Measurements from ENCODE around the gene C4orf33. TPM values are rescaled to one million over a fixed set of nuclear protein-coding genes. Genes with fewer than 3 reads are reported as not detected.

C4orf33 gene
- total RNA-seq, 4 donors from 2014 or later, result 14.9 to 38.7 (median 21.5) TPM

GRCh38 chr4:129143359-129143758 is 47.4 kb downstream of the C4orf33 start:
- H3K9me3 ChIP-seq, result no peaks in the 10 kb centered on the region
- H3K4me1 ChIP-seq, result no peaks in the 10 kb centered on the region
- no peaks in the 10 kb centered on the region for H3K27me3 ChIP-seq
- no peaks in the 10 kb centered on the region for H3K36me3 ChIP-seq
- no peak for TF ChIP-seq POLR2A (IDR thresholded peaks at IDR 0.05)
- TF ChIP-seq, protein P1, sequence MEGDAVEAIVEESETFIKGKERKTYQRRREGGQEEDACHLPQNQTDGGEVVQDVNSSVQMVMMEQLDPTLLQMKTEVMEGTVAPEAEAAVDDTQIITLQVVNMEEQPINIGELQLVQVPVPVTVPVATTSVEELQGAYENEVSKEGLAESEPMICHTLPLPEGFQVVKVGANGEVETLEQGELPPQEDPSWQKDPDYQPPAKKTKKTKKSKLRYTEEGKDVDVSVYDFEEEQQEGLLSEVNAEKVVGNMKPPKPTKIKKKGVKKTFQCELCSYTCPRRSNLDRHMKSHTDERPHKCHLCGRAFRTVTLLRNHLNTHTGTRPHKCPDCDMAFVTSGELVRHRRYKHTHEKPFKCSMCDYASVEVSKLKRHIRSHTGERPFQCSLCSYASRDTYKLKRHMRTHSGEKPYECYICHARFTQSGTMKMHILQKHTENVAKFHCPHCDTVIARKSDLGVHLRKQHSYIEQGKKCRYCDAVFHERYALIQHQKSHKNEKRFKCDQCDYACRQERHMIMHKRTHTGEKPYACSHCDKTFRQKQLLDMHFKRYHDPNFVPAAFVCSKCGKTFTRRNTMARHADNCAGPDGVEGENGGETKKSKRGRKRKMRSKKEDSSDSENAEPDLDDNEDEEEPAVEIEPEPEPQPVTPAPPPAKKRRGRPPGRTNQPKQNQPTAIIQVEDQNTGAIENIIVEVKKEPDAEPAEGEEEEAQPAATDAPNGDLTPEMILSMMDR (IDR thresholded peaks at IDR 0.05), result no peak
- H3K4me3 ChIP-seq, result no peak overlapping the region
- H3K27ac ChIP-seq, result no peak overlapping the region
- DNase-seq, result no peak

- TF ChIP-seq, protein P1 (IDR thresholded peaks at IDR 0.05), result no peak
- no peak for TF ChIP-seq POLR2A (IDR thresholded peaks at IDR 0.05)
- Histone ChIP-seq H3K36me3 (no peaks in the 10 kb centered on the region), H3K27ac (no peak overlapping the region), H3K27me3 (no peaks in the 10 kb centered on the region), H3K4me3 (no peak overlapping the region), H3K9me3 (no peaks in the 10 kb centered on the region), H3K4me1 (no peaks in the 10 kb centered on the region)
- DNase-seq, result no peak
These were observed 48.8 kb downstream of the C4orf33 start for GRCh38 chr4:129144755-129145206.

DNA sequence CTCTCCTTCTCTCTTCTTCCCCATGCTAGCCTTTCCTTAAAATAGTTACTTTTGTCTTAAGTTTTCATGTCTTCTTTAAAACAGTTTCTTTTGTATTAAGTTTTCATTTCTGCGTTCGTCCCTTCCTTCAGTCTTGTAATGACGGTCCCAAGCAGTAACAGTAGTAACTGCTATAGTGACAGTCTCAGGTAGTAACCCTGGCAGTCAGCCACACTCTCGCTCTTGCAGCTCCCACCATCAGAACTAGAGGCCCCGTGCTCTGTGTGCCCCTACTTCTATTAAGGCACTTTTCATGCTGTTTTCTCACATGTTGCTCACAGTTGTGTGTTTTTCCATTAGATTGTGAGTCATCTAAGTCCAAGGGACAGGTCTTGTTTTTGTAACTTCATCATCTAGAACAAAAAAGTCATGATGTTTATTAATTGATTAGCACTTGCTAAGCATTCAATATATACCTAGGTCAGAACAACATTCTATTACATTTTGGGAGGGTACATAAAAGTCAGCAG is 49.3 kb downstream of the C4orf33 start:
- no peaks in the 10 kb centered on the region for H3K27me3 ChIP-seq
- no peak overlapping the region for H3K4me3 ChIP-seq
- H3K27ac ChIP-seq, result no peak overlapping the region
- no peaks in the 10 kb centered on the region for H3K36me3 ChIP-seq
- H3K9me3 ChIP-seq, result no peaks in the 10 kb centered on the region
- TF ChIP-seq, protein P1 (IDR thresholded peaks at IDR 0.05), result no peak
- no peak for TF ChIP-seq POLR2A (IDR thresholded peaks at IDR 0.05)
- no peaks in the 10 kb centered on the region for H3K4me1 ChIP-seq
- DNase-seq, result no peak

DNA sequence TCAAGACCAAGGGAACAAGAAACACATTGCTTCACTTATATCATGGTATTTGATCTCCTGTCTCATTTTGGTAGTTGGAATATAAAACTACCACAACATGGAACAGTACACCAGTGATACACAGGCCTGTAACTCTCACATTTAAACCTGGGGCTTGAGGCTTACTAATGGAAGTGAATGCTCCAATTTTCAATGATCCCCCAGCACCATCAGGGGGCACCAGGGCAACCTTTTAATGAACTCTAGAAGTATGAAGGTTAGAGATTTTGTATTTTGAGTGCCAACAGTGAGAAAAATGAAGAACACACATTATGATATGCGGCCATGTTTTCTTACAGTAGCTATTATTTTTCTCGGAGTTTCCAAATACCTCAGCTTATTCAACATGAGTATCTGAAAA is 50.7 kb downstream of the C4orf33 start:
- Histone ChIP-seq H3K27ac (no peak overlapping the region), H3K4me3 (no peak overlapping the region), H3K36me3 (no peaks in the 10 kb centered on the region), H3K4me1 (no peaks in the 10 kb centered on the region), H3K9me3 (no peaks in the 10 kb centered on the region), H3K27me3 (no peaks in the 10 kb centered on the region)
- TF ChIP-seq, protein P1 (IDR thresholded peaks at IDR 0.05), result no peak
- no peak for DNase-seq

DNA sequence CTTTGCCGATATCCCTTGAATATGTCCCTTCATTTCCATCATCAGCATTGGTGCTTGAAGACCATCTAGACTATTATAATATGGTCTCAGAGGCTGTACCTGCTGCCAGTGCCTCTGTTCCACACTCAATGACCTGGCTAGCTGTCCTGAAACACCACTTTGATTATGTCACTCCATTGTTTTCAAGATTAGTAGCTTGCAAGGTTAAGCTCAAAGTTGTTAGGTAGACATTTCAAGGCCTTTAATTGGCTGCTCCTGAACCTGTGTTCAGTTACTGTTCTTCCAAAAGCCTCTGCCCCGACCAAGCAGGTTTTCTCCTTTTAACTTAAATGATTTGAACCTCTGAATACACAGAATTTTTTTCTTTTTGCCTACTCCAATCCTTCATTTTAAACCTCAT is 52.9 kb downstream of the C4orf33 start:
- no peak for TF ChIP-seq POLR2A (IDR thresholded peaks at IDR 0.05)
- TF ChIP-seq, protein P1 (IDR thresholded peaks at IDR 0.05), result no peak
- no peaks in the 10 kb centered on the region for H3K27me3 ChIP-seq
- no peak for DNase-seq
- H3K4me1 ChIP-seq, result no peaks in the 10 kb centered on the region
- no peaks in the 10 kb centered on the region for H3K9me3 ChIP-seq
- H3K4me3 ChIP-seq, result no peak overlapping the region
- no peak overlapping the region for H3K27ac ChIP-seq
- H3K36me3 ChIP-seq, result no peaks in the 10 kb centered on the region

- Histone ChIP-seq H3K9me3 (no peaks in the 10 kb centered on the region), H3K4me3 (no peak overlapping the region), H3K36me3 (no peaks in the 10 kb centered on the region), H3K27me3 (no peaks in the 10 kb centered on the region), H3K27ac (no peak overlapping the region), H3K4me1 (no peaks in the 10 kb centered on the region)
- no peak for DNase-seq
- no peak for TF ChIP-seq POLR2A (IDR thresholded peaks at IDR 0.05)
- TF ChIP-seq, protein P1 (IDR thresholded peaks at IDR 0.05), result no peak
These were observed 54.0 kb downstream of the C4orf33 start for GRCh38 chr4:129149906-129150305.

Data from Peyer's patch (tissue), 4 donors.